Measurements from ENCODE around the gene PPIL6.

Gene PPIL6

DNA sequence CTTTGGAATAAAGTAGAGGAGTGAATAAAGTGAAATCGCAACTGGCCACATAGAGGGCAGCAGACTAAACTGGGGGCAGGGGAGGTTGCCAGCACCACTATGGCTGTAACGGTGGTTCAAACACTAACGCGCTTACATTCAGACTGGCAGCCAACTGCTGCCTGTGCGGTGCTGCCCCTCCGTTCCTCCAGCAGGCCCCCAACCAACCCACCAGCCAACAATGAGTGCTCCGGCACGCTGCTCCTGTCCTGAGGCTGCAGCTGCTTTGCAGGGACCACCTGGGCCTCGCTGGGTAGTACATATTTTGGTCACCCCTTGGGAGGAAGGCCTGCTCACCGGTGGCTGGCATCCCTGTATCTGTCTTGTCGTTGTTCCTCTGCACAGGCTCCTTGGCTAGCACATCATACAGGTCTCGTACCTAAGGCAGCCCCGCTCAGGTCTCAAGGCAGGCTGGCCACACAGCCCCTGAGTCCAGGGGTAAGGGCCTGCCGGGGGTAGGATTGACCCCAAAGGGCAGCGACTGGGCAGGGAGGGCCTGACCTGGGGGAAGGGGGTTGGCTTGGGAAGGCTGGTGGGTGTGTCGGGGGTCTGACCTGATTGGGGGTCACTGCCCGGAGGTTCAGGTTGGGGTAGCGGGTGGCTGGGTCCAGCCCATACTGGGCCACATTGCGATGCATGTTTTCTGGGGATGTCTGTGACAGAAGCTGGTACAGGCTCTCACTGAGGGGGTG lies 8.8 kb upstream of the PPIL6 start:
- no peak for DNase-seq

- DNase-seq: no peak
Measured at GRCh38 chr6:109448615-109449014, 8.2 kb upstream of the PPIL6 start.

DNA sequence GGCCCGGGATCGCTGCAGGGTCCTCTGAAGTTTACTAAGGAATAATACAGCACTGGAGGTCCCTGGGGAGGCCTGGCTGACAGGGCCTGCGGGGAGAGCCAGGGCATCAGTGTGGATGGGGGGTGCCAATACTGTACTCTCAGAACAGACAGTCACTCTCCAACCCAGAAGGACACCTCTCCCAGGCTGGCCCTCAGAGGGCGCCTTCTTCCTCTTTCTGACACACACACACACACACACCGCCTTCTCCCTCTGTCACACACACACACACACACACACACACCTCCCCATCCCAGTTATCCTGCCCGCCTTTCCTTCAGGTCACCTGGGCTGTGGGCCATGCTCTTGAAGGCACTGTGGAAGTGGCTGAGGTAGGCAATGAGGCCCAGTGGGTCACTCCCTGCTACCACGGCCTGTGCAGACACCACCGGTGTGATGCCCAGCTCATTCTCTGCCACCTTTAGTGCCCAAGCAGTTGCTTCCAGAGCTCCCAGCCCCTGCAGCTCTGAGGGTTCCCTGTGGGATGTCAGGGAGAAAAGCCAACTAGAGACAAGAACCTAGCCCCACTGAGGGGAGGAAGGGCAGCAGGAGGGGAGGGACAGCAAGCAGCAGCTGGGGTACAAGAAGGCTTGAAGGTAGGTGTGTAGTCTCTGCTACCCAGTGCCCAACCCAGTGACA lies 7.6 kb upstream of the PPIL6 start:
- DNase-seq: no peak

- no peak for DNase-seq
Measured at GRCh38 chr6:109447087-109447486, 6.7 kb upstream of the PPIL6 start.

- no peak for DNase-seq
Measured at GRCh38 chr6:109446541-109446940, 6.1 kb upstream of the PPIL6 start.

GRCh38 chr6:109446072-109446471 lies 5.6 kb upstream of the PPIL6 start:
- no peak for DNase-seq

DNA sequence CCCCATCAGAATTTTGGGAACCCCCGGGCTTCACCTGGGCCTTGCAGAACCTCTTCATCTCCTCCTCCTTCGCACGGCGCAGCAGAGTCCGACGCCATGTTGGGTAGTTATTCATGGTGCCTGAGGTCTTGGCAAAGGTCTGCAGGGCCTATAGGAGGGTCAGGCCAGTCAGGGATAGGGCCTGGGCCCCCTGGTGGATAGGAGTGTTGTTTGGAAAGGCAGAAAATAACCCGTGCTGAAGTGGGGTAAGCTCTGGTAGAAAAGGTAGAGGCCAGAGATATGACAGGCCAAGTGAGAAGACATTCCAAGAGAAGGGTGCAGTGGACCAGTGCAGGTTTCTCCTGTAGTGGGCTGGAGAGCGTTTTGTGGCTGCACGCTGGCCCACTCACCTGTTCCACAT lies 5.0 kb upstream of the PPIL6 start:
- DNase-seq: no peak

GRCh38 chr6:109443425-109443950 lies 3.1 kb upstream of the PPIL6 start:
- no peak for DNase-seq

GRCh38 chr6:109442393-109442924 lies 2.0 kb upstream of the PPIL6 start:
- no peak for DNase-seq

DNA sequence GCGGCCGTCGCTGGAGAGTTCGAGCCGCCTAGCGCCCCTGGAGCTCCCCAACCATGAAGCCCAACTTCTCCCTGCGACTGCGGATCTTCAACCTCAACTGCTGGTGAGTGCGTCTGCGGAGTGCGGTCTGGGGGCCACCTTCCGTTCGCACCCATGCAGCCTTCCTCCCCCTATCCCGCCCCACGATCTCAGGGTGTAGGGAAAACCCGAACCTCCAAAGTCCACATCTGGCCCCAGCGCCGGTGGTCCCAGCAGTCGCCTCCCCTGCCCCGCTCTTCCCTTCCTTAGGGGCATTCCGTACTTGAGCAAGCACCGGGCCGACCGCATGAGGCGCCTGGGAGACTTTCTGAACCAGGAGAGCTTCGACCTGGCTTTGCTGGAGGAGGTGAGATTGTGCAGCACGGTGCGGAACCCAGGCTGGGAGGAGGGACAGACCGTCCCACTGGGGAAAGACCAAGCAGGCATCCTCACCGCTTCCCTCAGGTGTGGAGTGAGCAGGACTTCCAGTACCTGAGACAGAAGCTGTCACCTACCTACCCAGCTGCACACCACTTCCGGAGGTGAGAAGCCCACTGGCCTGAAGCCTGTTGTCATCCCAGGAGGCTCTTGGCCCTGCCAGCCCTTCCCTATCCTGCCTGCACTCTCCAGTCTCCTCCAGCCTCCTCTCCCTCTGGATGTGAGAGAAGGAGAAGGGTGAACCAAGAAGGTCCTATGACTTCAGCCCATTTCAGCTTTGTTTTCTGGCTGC lies 815 bp upstream of the PPIL6 start:
- no peak for DNase-seq

GRCh38 chr6:109436041-109436440 lies 4.4 kb downstream of the PPIL6 start:
- no peak for DNase-seq

DNA sequence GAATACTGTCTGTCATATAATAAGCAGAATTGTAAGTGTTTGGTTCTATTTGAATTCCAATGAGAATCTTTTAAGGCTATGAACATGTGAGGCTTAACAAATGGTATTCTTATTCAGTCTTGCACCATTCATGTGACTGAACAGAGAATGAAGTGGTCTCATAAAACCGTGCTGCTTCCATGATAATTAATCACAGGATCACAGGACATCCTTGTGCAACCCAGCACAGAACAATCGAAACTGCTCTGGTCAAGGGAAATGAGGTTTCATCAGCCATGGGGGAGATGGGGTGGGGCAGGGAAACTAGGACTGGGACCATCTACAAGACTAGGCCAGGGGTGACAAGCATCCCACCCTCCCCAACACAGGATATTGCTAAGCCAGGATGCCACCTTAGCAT lies 6.0 kb downstream of the PPIL6 start:
- DNase-seq: no peak

DNA sequence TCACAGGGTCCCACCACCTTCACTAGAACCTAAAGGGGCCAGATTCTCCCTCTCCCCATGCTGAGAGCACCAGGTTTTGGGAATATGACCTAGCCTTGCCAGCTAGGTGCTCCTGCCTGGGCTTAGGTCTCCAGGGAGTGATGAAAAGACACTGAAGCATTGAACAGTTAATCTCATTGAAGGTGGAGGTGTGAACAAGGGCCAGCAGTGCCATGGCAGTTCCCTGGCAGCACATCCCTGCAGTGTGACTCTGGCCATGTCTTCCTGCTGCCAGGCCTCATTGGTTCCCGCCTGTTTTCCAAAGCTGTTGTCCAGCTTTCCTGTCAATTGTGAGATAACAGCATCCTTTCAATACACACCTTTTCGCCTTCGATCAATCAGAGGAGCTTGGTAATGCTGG lies 10.9 kb downstream of the PPIL6 start:
- no peak for DNase-seq

- peak; percentile 39 to 42 for DNase-seq
Measured at GRCh38 chr6:109428889-109429477, 11.4 kb downstream of the PPIL6 start.

GRCh38 chr6:109424946-109425345 lies 15.5 kb downstream of the PPIL6 start:
- DNase-seq: no peak

- DNase-seq: no peak
Measured at GRCh38 chr6:109421184-109421583, 19.2 kb downstream of the PPIL6 start.

DNA sequence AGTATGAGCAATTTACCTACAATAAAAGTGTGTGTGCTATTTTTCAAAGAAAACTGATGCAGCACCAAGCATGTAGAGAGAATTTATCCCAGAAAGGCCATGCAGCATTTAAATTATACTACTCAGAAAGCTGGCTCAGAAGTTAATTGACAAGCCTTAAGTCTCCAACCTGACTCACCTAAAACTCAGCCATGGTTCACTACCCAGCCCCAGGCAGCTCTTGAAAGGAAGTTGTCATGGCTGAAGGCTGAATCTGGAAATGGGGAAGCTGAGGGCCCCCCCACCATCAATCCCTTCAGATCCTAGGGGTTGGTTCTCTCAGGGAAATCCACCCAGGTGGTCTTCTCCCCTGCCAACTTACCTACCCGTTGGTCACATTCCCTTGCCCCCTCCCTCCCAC lies 19.7 kb downstream of the PPIL6 start:
- DNase-seq: no peak

- DNase-seq: no peak
Measured at GRCh38 chr6:109417646-109418045, 22.8 kb downstream of the PPIL6 start.

GRCh38 chr6:109411034-109411433 lies 29.4 kb downstream of the PPIL6 start:
- no peak for DNase-seq

- DNase-seq: no peak
Measured at GRCh38 chr6:109406196-109406595, 34.2 kb downstream of the PPIL6 start.

DNA sequence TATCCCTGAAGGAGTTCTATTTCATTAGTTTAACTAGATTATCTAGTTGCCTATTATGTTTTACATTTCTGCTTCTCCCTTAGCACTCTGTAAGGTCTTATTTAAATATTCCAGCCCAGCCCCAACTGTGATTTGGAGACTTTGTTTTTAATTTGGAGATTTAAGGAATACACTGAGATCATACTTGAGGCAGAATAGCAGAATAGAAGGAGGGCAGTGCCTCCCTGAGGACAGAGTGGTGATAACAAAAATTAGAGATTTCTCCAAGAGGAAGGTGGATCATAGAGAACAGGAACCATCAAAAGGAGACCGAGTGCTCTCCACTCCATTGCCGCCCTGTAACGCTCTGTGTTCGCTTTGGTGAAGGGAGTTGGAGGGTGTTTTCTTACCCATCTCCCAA lies 43.4 kb downstream of the PPIL6 start:
- DNase-seq: no peak

DNA sequence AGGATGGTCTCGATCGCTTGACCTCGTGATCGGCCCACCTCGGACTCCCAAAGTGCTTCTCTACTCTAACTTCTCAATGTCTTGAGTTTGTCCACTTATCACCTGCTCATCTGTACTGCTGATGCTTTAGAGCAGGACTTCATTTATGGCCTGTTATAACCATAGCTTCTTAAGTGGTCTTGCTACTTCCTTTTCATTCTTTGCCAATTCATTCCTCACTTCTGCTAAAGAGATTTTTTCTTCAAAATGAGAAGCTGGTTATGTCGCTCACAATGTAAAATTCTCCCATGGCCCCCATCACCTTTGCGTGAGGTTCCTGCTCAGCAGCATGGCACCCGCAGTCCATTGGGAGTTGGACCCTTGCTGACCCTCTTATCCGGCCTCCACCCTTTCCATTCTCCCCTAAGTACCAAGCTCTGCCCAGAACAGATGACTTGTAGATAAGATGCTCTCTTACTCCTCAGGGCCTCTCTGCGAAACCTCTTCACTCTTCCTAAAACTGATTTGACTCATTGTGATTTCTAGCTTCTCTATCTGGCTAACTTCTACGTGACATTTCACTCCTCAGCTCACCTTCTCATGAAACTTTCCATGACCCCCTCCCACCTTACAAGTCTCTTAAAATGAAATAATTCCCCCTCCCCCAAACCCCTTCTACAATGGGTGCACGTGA lies 44.2 kb downstream of the PPIL6 start:
- no peak for DNase-seq

DNA sequence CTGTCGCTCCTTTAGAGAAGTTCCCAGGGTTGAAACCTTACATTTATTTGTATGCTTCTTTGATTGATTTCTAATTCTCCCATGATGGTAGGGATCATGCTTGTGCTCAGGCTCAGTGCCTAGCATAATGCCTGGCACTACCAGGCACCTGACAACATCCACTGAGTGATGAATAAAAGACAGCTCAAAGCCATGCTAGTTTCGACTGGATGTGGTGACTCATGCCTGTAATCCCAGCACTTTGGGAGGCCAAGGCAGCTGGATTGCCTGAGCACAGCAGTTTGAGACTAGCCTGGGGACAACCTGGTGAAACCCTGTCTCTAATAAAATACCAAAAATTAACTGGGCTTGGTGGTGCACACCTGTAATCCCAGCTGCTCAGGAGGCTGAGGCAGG lies 46.5 kb downstream of the PPIL6 start:
- DNase-seq: no peak
